Activated T-cell treated with anti-CD3 and anti-CD28 coated beads, Interleukin-2, amount 50 U/mL, for 4 hours (primary cell): ENCODE measurements around the gene CLSTN2. TPM values are rescaled to one million over a fixed set of nuclear protein-coding genes. Genes with fewer than 3 reads are reported as not detected.

Experiments used
- ATAC-seq, 2 donors: fragments of 200-7000 bp; cut with Tn5 transposase; one replicate each; pipeline ENCODE4 v1.10.0; 2021
- DNase-seq: peaks from one replicate; pipeline ENCODE4 v3.0.0-alpha.2; 2020
- H3K27me3 Mint-ChIP-seq: one replicate; pipeline ENCODE4 v1.8.0; 2021; ENCODE audit warnings: low read depth, mixed read lengths
- H3K36me3 Mint-ChIP-seq: one replicate; pipeline ENCODE4 v1.8.0; 2022; ENCODE audit warnings: mixed read lengths; ENCODE audit not compliant: insufficient read depth
- H3K4me1 Mint-ChIP-seq: one replicate; pipeline ENCODE4 v1.8.0; 2021; ENCODE audit warnings: low read depth, mixed read lengths
- H3K4me3 Mint-ChIP-seq: one replicate; pipeline ENCODE4 v1.8.0; 2021; ENCODE audit warnings: mild to moderate bottlenecking, moderate library complexity, mixed read lengths
- H3K9me3 Mint-ChIP-seq: one replicate; pipeline ENCODE4 v1.8.0; 2021; ENCODE audit warnings: mixed read lengths
- total RNA-seq, 3 donors: library from RNA; stranded (reverse); gene quantifications; one replicate each; pipeline ENCODE4 v1.2.1, GENCODE V29; 2021

CLSTN2 gene
- total RNA-seq, 3 donors from 2014 or later, result under 0.01 to 0.10 (median 0.03) TPM

- Mint-ChIP-seq H3K4me1 (no peaks in the 10 kb centered on the region), H3K27me3 (no peaks in the 10 kb centered on the region), H3K9me3 (no peaks in the 10 kb centered on the region), H3K36me3 (no peaks in the 10 kb centered on the region), H3K4me3 (no peak overlapping the region)
- DNase-seq (no peak), ATAC-seq (no peak)
These were observed 639.4 kb downstream of the CLSTN2 start for GRCh38 chr3:140574375-140574774.

GRCh38 chr3:140576449-140576848 lies 641.5 kb downstream of the CLSTN2 start:
- H3K36me3 Mint-ChIP-seq, result no peaks in the 10 kb centered on the region
- H3K4me3 Mint-ChIP-seq, result no peak overlapping the region
- H3K4me1 Mint-ChIP-seq, result no peaks in the 10 kb centered on the region
- DNase-seq, result no peak
- no peak for ATAC-seq
- no peaks in the 10 kb centered on the region for H3K9me3 Mint-ChIP-seq
- no peaks in the 10 kb centered on the region for H3K27me3 Mint-ChIP-seq

GRCh38 chr3:140577911-140578310 lies 642.9 kb downstream of the CLSTN2 start:
- Mint-ChIP-seq H3K9me3 (no peaks in the 10 kb centered on the region), H3K4me1 (no peaks in the 10 kb centered on the region), H3K4me3 (no peak overlapping the region), H3K27me3 (no peaks in the 10 kb centered on the region), H3K36me3 (no peaks in the 10 kb centered on the region)
- ATAC-seq, result no peak
- DNase-seq, result no peak

GRCh38 chr3:140579260-140579659 lies 644.3 kb downstream of the CLSTN2 start:
- Mint-ChIP-seq H3K27me3 (no peaks in the 10 kb centered on the region), H3K4me1 (no peaks in the 10 kb centered on the region), H3K9me3 (no peaks in the 10 kb centered on the region), H3K36me3 (no peaks in the 10 kb centered on the region), H3K4me3 (no peak overlapping the region)
- no peak for DNase-seq
- no peak for ATAC-seq

GRCh38 chr3:140580746-140581145 lies 645.8 kb downstream of the CLSTN2 start:
- no peaks in the 10 kb centered on the region for H3K27me3 Mint-ChIP-seq
- ATAC-seq (no peak), DNase-seq (no peak)
- no peaks in the 10 kb centered on the region for H3K4me1 Mint-ChIP-seq
- no peak overlapping the region for H3K4me3 Mint-ChIP-seq
- H3K9me3 Mint-ChIP-seq, result no peaks in the 10 kb centered on the region
- H3K36me3 Mint-ChIP-seq, result no peaks in the 10 kb centered on the region

GRCh38 chr3:140584549-140584948 lies 649.6 kb downstream of the CLSTN2 start:
- H3K9me3 Mint-ChIP-seq, result no peaks in the 10 kb centered on the region
- H3K4me1 Mint-ChIP-seq, result no peaks in the 10 kb centered on the region
- H3K36me3 Mint-ChIP-seq, result no peaks in the 10 kb centered on the region
- H3K4me3 Mint-ChIP-seq, result no peak overlapping the region
- DNase-seq (no peak), ATAC-seq (no peak)
- peaks cover 2% of the 10 kb centered on the region for H3K27me3 Mint-ChIP-seq

GRCh38 chr3:140585828-140586227 lies 650.8 kb downstream of the CLSTN2 start:
- H3K36me3 Mint-ChIP-seq, result no peaks in the 10 kb centered on the region
- DNase-seq (no peak), ATAC-seq (no peak)
- no peak overlapping the region for H3K4me3 Mint-ChIP-seq
- H3K9me3 Mint-ChIP-seq, result no peaks in the 10 kb centered on the region
- peaks cover 2% of the 10 kb centered on the region for H3K27me3 Mint-ChIP-seq
- H3K4me1 Mint-ChIP-seq, result no peaks in the 10 kb centered on the region

- Mint-ChIP-seq H3K27me3 (peaks cover 2% of the 10 kb centered on the region), H3K36me3 (no peaks in the 10 kb centered on the region), H3K4me1 (no peaks in the 10 kb centered on the region), H3K9me3 (no peaks in the 10 kb centered on the region), H3K4me3 (no peak overlapping the region)
- DNase-seq, result no peak
- ATAC-seq, result no peak
These were observed 651.3 kb downstream of the CLSTN2 start for GRCh38 chr3:140586311-140586710.

- H3K9me3 Mint-ChIP-seq, result no peaks in the 10 kb centered on the region
- ATAC-seq (no peak), DNase-seq (no peak)
- no peaks in the 10 kb centered on the region for H3K4me1 Mint-ChIP-seq
- H3K4me3 Mint-ChIP-seq, result no peak overlapping the region
- H3K36me3 Mint-ChIP-seq, result no peaks in the 10 kb centered on the region
- peaks cover 2% of the 10 kb centered on the region for H3K27me3 Mint-ChIP-seq
These were observed 653.6 kb downstream of the CLSTN2 start for GRCh38 chr3:140588558-140588957.

- Mint-ChIP-seq H3K4me3 (no peak overlapping the region), H3K9me3 (no peaks in the 10 kb centered on the region), H3K27me3 (no peaks in the 10 kb centered on the region), H3K36me3 (no peaks in the 10 kb centered on the region), H3K4me1 (no peaks in the 10 kb centered on the region)
- ATAC-seq (no peak), DNase-seq (no peak)
These were observed 658.8 kb downstream of the CLSTN2 start for GRCh38 chr3:140593766-140594165.

GRCh38 chr3:140595295-140595694 lies 660.3 kb downstream of the CLSTN2 start:
- no peak for ATAC-seq
- Mint-ChIP-seq H3K36me3 (no peaks in the 10 kb centered on the region), H3K9me3 (no peaks in the 10 kb centered on the region), H3K4me1 (no peaks in the 10 kb centered on the region), H3K27me3 (no peaks in the 10 kb centered on the region), H3K4me3 (no peak overlapping the region)
- DNase-seq, result no peak

GRCh38 chr3:140597364-140597763 lies 662.4 kb downstream of the CLSTN2 start:
- DNase-seq (no peak), ATAC-seq (no peak)
- Mint-ChIP-seq H3K4me3 (no peak overlapping the region), H3K36me3 (no peaks in the 10 kb centered on the region), H3K27me3 (no peaks in the 10 kb centered on the region), H3K4me1 (no peaks in the 10 kb centered on the region), H3K9me3 (no peaks in the 10 kb centered on the region)

GRCh38 chr3:140597792-140598191 lies 662.8 kb downstream of the CLSTN2 start:
- H3K27me3 Mint-ChIP-seq, result no peaks in the 10 kb centered on the region
- H3K4me1 Mint-ChIP-seq, result no peaks in the 10 kb centered on the region
- no peaks in the 10 kb centered on the region for H3K9me3 Mint-ChIP-seq
- ATAC-seq (no peak), DNase-seq (no peak)
- H3K36me3 Mint-ChIP-seq, result no peaks in the 10 kb centered on the region
- no peak overlapping the region for H3K4me3 Mint-ChIP-seq

GRCh38 chr3:140599009-140599408 lies 664.0 kb downstream of the CLSTN2 start:
- DNase-seq (no peak), ATAC-seq (no peak)
- Mint-ChIP-seq H3K9me3 (no peaks in the 10 kb centered on the region), H3K36me3 (no peaks in the 10 kb centered on the region), H3K27me3 (no peaks in the 10 kb centered on the region), H3K4me3 (no peak overlapping the region), H3K4me1 (no peaks in the 10 kb centered on the region)

- no peaks in the 10 kb centered on the region for H3K9me3 Mint-ChIP-seq
- no peak overlapping the region for H3K4me3 Mint-ChIP-seq
- H3K27me3 Mint-ChIP-seq, result no peaks in the 10 kb centered on the region
- no peaks in the 10 kb centered on the region for H3K36me3 Mint-ChIP-seq
- no peaks in the 10 kb centered on the region for H3K4me1 Mint-ChIP-seq
- no peak for ATAC-seq
- DNase-seq, result no peak
These were observed 664.5 kb downstream of the CLSTN2 start for GRCh38 chr3:140599496-140599895.

GRCh38 chr3:140601881-140602280 lies 666.9 kb downstream of the CLSTN2 start:
- H3K36me3 Mint-ChIP-seq, result no peaks in the 10 kb centered on the region
- ATAC-seq (no peak), DNase-seq (no peak)
- no peaks in the 10 kb centered on the region for H3K4me1 Mint-ChIP-seq
- peaks cover 3% of the 10 kb centered on the region for H3K9me3 Mint-ChIP-seq
- no peaks in the 10 kb centered on the region for H3K27me3 Mint-ChIP-seq
- H3K4me3 Mint-ChIP-seq, result no peak overlapping the region
